Activated CD8-positive, alpha-beta memory T cell treated with anti-CD3 and anti-CD28 coated beads for 1 hour (primary cell): ENCODE results near the gene FAM193B.

Experiments
- DNase-seq, 2 donors: peaks; one replicate each; pipeline ENCODE4 v3.0.0-alpha.2; 2020; ENCODE audit warnings: low read depth in 1 of 2; ENCODE audit errors: extremely low read depth in 1 of 2

FAM193B gene

GRCh38 chr5:177519463-177520235 lies 34.7 kb downstream of the FAM193B start:
- no peak for DNase-seq

GRCh38 chr5:177516601-177517568 lies 37.5 kb downstream of the FAM193B start, which contains the start of gene DDX41:
Gene DDX41 (minus strand): TSS chr5:177516961. CDS start chr5:177516945, 16 bp downstream.
- peak; percentile 87 to 89 for DNase-seq

GRCh38 chr5:177515580-177515979 lies 38.8 kb downstream of the FAM193B start:
- DNase-seq = no peak

- DNase-seq = no peak
Measured at GRCh38 chr5:177514541-177514940, 39.8 kb downstream of the FAM193B start.

- no peak for DNase-seq
Measured at GRCh38 chr5:177513500-177513899, 40.9 kb downstream of the FAM193B start.

GRCh38 chr5:177512736-177513380 lies 41.5 kb downstream of the FAM193B start:
- DNase-seq = no peak

- no peak for DNase-seq
Measured at GRCh38 chr5:177511796-177512675, 42.3 kb downstream of the FAM193B start.

DNA sequence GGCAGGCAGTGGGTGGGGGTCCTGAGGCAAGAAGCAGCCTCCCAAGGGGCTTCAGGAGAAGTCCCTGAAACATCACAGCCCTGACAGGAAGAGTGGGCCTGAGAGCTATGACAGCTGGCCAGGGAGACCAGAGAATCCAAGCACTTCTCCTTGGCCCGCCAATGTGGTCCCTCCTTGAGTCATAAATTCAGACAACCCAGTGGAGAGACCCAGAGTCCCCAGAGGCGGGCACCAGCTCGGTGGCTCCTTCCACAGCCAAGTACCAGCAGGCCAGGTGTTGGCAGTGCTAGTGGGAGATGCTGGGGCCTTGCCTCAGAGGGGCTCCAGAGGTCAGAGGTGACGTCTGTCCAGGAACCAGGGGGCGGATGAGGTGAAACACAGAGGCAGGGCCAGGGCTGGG lies 43.2 kb downstream of the FAM193B start:
- DNase-seq = no peak

DNA sequence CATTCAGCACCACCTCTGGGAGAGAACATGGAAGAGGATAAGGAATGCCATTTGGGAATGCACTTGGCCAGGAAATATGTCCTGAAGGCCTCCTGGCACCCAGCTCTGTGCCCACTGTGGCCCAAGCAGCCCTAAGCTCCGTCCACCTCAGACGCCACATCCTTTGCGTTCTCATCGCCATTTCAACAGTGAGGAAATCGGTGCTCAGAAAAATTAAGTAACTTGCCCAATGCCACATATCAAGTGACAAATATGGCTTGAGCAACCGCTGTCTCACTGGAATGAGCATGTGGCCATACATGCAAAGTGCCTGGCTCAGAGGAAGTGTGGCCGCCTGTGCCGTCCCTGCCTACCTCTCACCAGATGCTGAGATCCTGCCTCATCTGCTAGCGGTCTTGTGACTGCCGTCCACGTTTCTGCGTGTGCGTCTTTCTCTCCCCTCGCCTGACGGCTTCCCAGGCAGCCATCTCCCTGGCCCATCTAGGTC lies 43.8 kb downstream of the FAM193B start:
- DNase-seq = no peak

- no peak for DNase-seq
Measured at GRCh38 chr5:177509991-177510566, 44.3 kb downstream of the FAM193B start.

GRCh38 chr5:177509381-177509951 lies 44.9 kb downstream of the FAM193B start, which contains the start of gene DOK3:
Gene DOK3 (minus strand): TSS chr5:177509826. CDS start chr5:177509540, 286 bp downstream.
- DNase-seq = no peak

- DNase-seq = no peak
Measured at GRCh38 chr5:177508837-177509236, 45.5 kb downstream of the FAM193B start.

DNA sequence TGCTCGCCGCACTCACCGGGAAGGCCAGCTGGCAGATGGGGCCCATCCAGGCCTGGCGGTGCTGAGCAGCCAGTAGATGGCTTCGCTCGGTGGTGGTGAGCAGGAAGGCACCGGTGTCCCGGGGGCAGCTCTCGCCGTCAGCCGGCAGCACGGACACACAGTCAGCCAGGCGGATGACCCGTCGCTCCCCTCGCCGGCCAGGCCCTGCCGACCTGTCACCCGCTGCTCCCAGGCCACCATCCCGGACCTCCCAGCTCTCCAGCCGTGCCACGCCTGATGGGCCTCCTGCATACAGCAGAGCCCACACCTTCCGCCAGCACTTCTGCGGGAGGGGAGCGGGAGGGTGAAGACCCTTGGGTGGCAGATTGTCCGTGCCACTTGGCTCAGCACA lies 46.1 kb downstream of the FAM193B start:
- DNase-seq = no peak

DNA sequence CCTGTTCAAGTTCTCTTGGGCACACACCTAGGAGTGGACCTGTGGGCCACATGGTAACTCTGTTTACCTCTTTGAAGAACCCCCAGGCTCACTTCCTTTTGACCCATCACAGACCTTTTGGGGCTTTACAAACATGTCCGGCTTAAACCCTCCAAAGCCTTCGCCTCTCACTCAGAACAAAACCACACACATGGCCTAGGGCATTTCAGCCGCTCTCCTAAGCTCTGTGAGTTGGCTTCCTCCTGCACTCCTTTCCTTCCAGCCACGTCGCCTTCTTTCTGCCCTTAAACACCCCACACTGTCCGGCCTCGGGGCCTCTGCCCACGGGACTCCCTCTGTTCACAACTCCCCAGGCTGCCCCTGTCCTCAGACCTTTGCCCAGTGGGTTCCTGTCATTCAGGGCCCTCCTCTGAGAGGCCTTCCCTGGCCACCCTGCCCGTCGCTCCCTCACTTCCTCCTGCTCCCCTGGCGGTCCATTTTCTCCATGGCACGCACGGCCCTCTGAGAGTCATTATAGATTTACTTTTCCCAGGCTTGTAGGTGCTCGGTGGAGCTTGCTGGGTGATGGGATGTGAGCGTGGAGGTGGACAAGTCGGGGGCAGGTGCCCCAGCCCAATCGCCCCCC lies 46.7 kb downstream of the FAM193B start:
- DNase-seq = no peak

- DNase-seq = no peak
Measured at GRCh38 chr5:177507165-177507564, 47.2 kb downstream of the FAM193B start.

- no peak for DNase-seq
Measured at GRCh38 chr5:177505075-177505474, 49.3 kb downstream of the FAM193B start.

GRCh38 chr5:177504086-177505056 lies 50.0 kb downstream of the FAM193B start:
- DNase-seq = no peak
